Glutamatergic neuron (in vitro differentiated cells): ENCODE data around the gene SNX30. TPM values are rescaled to one million over a fixed set of nuclear protein-coding genes. Genes with fewer than 3 reads are reported as not detected.

Source experiments
- DNase-seq: peaks from one replicate; pipeline ENCODE4 v3.0.0; 2022
- H3K27ac Mint-ChIP-seq: one replicate; pipeline ENCODE4 v1.8.0; 2020; ENCODE audit warnings: mild to moderate bottlenecking, mixed read lengths, inconsistent platforms; ENCODE audit not compliant: unreplicated experiment
- H3K27me3 Mint-ChIP-seq: one replicate; pipeline ENCODE4 v1.8.0; 2020; ENCODE audit warnings: mild to moderate bottlenecking, moderate library complexity, mixed read lengths, inconsistent platforms; ENCODE audit not compliant: unreplicated experiment
- H3K36me3 Mint-ChIP-seq: one replicate; pipeline ENCODE4 v1.8.0; 2020; ENCODE audit warnings: mild to moderate bottlenecking, mixed read lengths, inconsistent platforms; ENCODE audit not compliant: unreplicated experiment
- H3K4me1 Mint-ChIP-seq: one replicate; pipeline ENCODE4 v1.8.0; 2020; ENCODE audit warnings: mild to moderate bottlenecking, low read depth, mixed read lengths, inconsistent platforms; ENCODE audit not compliant: unreplicated experiment
- H3K4me3 Mint-ChIP-seq: one replicate; pipeline ENCODE4 v1.8.0; 2020; ENCODE audit warnings: mild to moderate bottlenecking, mixed read lengths, inconsistent platforms; ENCODE audit not compliant: unreplicated experiment
- H3K9me3 Mint-ChIP-seq: one replicate; pipeline ENCODE4 v1.8.0; 2020; ENCODE audit warnings: mild to moderate bottlenecking, moderate library complexity, mixed read lengths, inconsistent platforms; ENCODE audit not compliant: unreplicated experiment
- CTCF ChIP-seq: fragments of 200-600 bp; sonication (generic); IDR thresholded peaks from one replicate; pipeline ENCODE4 v1.5.0; 2021; ENCODE audit not compliant: partially characterized antibody, unreplicated experiment
- total RNA-seq: library from RNA; stranded (reverse); fragmentation: NEBNext Ultra II Directional; extraction: Animal tissue kit (Norgen Biotek cat#: 25700); gene quantifications from one replicate; pipeline ENCODE4 v1.2.1, GENCODE V29; 2021; ENCODE audit not compliant: unreplicated experiment

SNX30 gene
- total RNA-seq, 1 donor from 2014 or later = 41.7 TPM

- Mint-ChIP-seq H3K9me3 (peaks cover 3% of the 10 kb centered on the region), H3K4me1 (peaks cover 6% of the 10 kb centered on the region), H3K27me3 (no peaks in the 10 kb centered on the region), H3K27ac (no peak overlapping the region), H3K36me3 (no peaks in the 10 kb centered on the region), H3K4me3 (no peak overlapping the region)
- no peak for DNase-seq
- TF ChIP-seq CTCF = no peak
These were observed 65.3 kb downstream of the SNX30 start for GRCh38 chr9:112815868-112816267.

- Mint-ChIP-seq H3K9me3 (peaks cover 3% of the 10 kb centered on the region), H3K4me1 (peaks cover 6% of the 10 kb centered on the region), H3K36me3 (no peaks in the 10 kb centered on the region), H3K4me3 (no peak overlapping the region), H3K27ac (no peak overlapping the region), H3K27me3 (no peaks in the 10 kb centered on the region)
- DNase-seq = no peak
- no peak for TF ChIP-seq CTCF
These were observed 67.3 kb downstream of the SNX30 start for GRCh38 chr9:112817860-112818203.

GRCh38 chr9:112819635-112820496 lies 69.3 kb downstream of the SNX30 start:
- H3K4me3 Mint-ChIP-seq = no peak overlapping the region
- peak; percentile 34 for DNase-seq

GRCh38 chr9:112820881-112821280 lies 70.3 kb downstream of the SNX30 start:
- no peak for TF ChIP-seq CTCF

More at GRCh38 chr9:112819635-112820496, 69.3 kb downstream of the SNX30 start:
- H3K4me1 Mint-ChIP-seq = peaks cover 6% of the 10 kb centered on the region
- peak; percentile 69 for TF ChIP-seq CTCF
- H3K36me3 Mint-ChIP-seq = no peaks in the 10 kb centered on the region
- peaks cover 3% of the 10 kb centered on the region for H3K9me3 Mint-ChIP-seq
- H3K27me3 Mint-ChIP-seq = no peaks in the 10 kb centered on the region
- H3K27ac Mint-ChIP-seq = peak overlapping the region; percentile 76

GRCh38 chr9:112822618-112823017 lies 72.1 kb downstream of the SNX30 start:
- peaks cover 10% of the 10 kb centered on the region for H3K4me1 Mint-ChIP-seq
- DNase-seq = no peak
- no peak overlapping the region for H3K4me3 Mint-ChIP-seq
- H3K27me3 Mint-ChIP-seq = peaks cover 2% of the 10 kb centered on the region
- no peaks in the 10 kb centered on the region for H3K36me3 Mint-ChIP-seq
- TF ChIP-seq CTCF = no peak
- H3K27ac Mint-ChIP-seq = no peak overlapping the region
- peaks cover 6% of the 10 kb centered on the region for H3K9me3 Mint-ChIP-seq

More at GRCh38 chr9:112820881-112821280, 70.3 kb downstream of the SNX30 start:
- H3K27ac Mint-ChIP-seq = no peak overlapping the region
- H3K27me3 Mint-ChIP-seq = no peaks in the 10 kb centered on the region
- H3K36me3 Mint-ChIP-seq = no peaks in the 10 kb centered on the region
- H3K4me1 Mint-ChIP-seq = peaks cover 6% of the 10 kb centered on the region
- H3K9me3 Mint-ChIP-seq = peaks cover 3% of the 10 kb centered on the region
- no peak overlapping the region for H3K4me3 Mint-ChIP-seq
- no peak for DNase-seq
